ENCODE measurements around the gene RNF227.

The RNF227 gene

GRCh38 chr17:7910711-7911110, 5.4 kb downstream of the RNF227 start:
- CTCF ChIA-PET = interaction anchor here (1.0 to 15.1 kb wide), 6 partner anchors 9 to 91 kb away, joined by 3 to 234 read pairs (median 8); no protein-coding TSS in a partner anchor

GRCh38 chr17:7910281-7910680, 5.8 kb downstream of the RNF227 start:
- POLR2A ChIA-PET = no interaction called here
- no peak for DNase-seq (ENCODE audit: extremely low spot score)
- CTCF ChIA-PET = interaction anchor here (1.0 to 15.1 kb wide), 5 partner anchors 9 to 90 kb away, joined by 3 to 234 read pairs (median 10); no protein-coding TSS in a partner anchor
- TF ChIP-seq CTCF (IDR thresholded peaks at IDR 0.05; ENCODE audit: control extremely low read depth, extremely low read depth, low read depth, missing control alignments) = no peak

More at GRCh38 chr17:7910711-7911110, 5.4 kb downstream of the RNF227 start:
- no peak for DNase-seq (ENCODE audit: extremely low spot score)
- POLR2A ChIA-PET = no interaction called here
- no peak for TF ChIP-seq CTCF (IDR thresholded peaks at IDR 0.05; ENCODE audit: control extremely low read depth, extremely low read depth, low read depth, missing control alignments)

- ChIA-PET CTCF (interaction anchor here (1.0 to 15.1 kb wide), 2 partner anchors 46 to 77 kb away, joined by 3 to 234 read pairs; no protein-coding TSS in a partner anchor), POLR2A (no interaction called here)
- DNase-seq (ENCODE audit: extremely low spot score) = no peak
These were observed 7.0 kb downstream of the RNF227 start for GRCh38 chr17:7909089-7909488.

GRCh38 chr17:7903154-7904103, 12.7 kb downstream of the RNF227 start:
- DNase-seq (ENCODE audit: extremely low spot score) = no peak
- ChIA-PET CTCF (interaction anchor here (1.3 to 5.0 kb wide), 3 partner anchors 9 to 154 kb away, joined by 4 to 23 read pairs (median 16); no protein-coding TSS in a partner anchor), POLR2A (no interaction called here)
- TF ChIP-seq CTCF (IDR thresholded peaks at IDR 0.05; ENCODE audit: control extremely low read depth, extremely low read depth, low read depth, missing control alignments) = no peak

More at GRCh38 chr17:7909089-7909488, 7.0 kb downstream of the RNF227 start:
- TF ChIP-seq CTCF (IDR thresholded peaks at IDR 0.05; ENCODE audit: control extremely low read depth, extremely low read depth, low read depth, missing control alignments) = no peak

GRCh38 chr17:7897773-7898172, 18.3 kb downstream of the RNF227 start:
- no peak for TF ChIP-seq CTCF (IDR thresholded peaks at IDR 0.05; ENCODE audit: control extremely low read depth, extremely low read depth, low read depth, missing control alignments)
- POLR2A ChIA-PET = no interaction called here
- CTCF ChIA-PET = interaction anchor here (0.8 to 4.1 kb wide), 13 partner anchors 14 to 176 kb away, joined by 3 to 24 read pairs (median 5); partner anchors contain the start of gene RNF227
- no peak for DNase-seq (ENCODE audit: extremely low spot score)

- no peak for DNase-seq (ENCODE audit: extremely low spot score)
- no peak for TF ChIP-seq CTCF (IDR thresholded peaks at IDR 0.05; ENCODE audit: control extremely low read depth, extremely low read depth, low read depth, missing control alignments)
- POLR2A ChIA-PET = no interaction called here
- CTCF ChIA-PET = interaction anchor here (1.3 to 4.1 kb wide), 9 partner anchors 14 to 160 kb away, joined by 3 to 24 read pairs (median 6); partner anchors contain the start of gene RNF227
These were observed 19.0 kb downstream of the RNF227 start for GRCh38 chr17:7897090-7897489.

Measured in GM10248 (cell line).